Activated T-helper 2 cell treated with anti-CD3 and anti-CD28 coated beads, Interferon-gamma antibody, Interleukin-2, Interleukin-4, amounts not matched to agents 10 μg/mL and 5 μg/mL and 100 μg/mL, durations not matched to agents 14 hours and 24 hours and 36 hours (primary cell): Measurements from ENCODE around the gene KRT34. TPM values are rescaled to one million over a fixed set of nuclear protein-coding genes. Genes with fewer than 3 reads are reported as not detected.
"Not testable (repeated sequence)": the region's sequence is repeated elsewhere in the genome, so short reads cannot be mapped to it uniquely, and the experiment has no call there.

Source experiments
- DNase-seq: peaks from one replicate; pipeline ENCODE4 v3.0.0; 2021; ENCODE audit warnings: low spot score
- H3K27ac Mint-ChIP-seq: one replicate; pipeline ENCODE4 v1.8.0; 2021; ENCODE audit warnings: mixed read lengths
- H3K27me3 Mint-ChIP-seq: one replicate; pipeline ENCODE4 v1.8.0; 2021; ENCODE audit warnings: low read depth, mixed read lengths
- H3K36me3 Mint-ChIP-seq: one replicate; pipeline ENCODE4 v1.8.0; 2021; ENCODE audit warnings: low read depth, mixed read lengths
- H3K4me1 Mint-ChIP-seq: one replicate; pipeline ENCODE4 v1.8.0; 2021; ENCODE audit warnings: low read depth, mixed read lengths
- H3K4me3 Mint-ChIP-seq: one replicate; pipeline ENCODE4 v1.8.0; 2021; ENCODE audit warnings: low read depth, mild to moderate bottlenecking, moderate library complexity, mixed read lengths
- H3K9me3 Mint-ChIP-seq: one replicate; pipeline ENCODE4 v1.8.0; 2021; ENCODE audit warnings: mixed read lengths
- intact Hi-C: fragments of 100-400 bp; cut with micrococcal nuclease; formaldehyde crosslinking; loops from one replicate; pipeline ENCODE4 v1.15.1; 2023
- total RNA-seq: library from RNA; stranded (reverse); gene quantifications from 2 replicates; pipeline ENCODE4 v1.2.3, GENCODE V29; 2022

Gene KRT34
- total RNA-seq, 1 donor from 2014 or later: not detected

GRCh38 chr17:41380091-41380490, 2.0 kb downstream of the KRT34 start:
- H3K9me3 Mint-ChIP-seq, H3K4me1 Mint-ChIP-seq: not testable (repeated sequence)

GRCh38 chr17:41377546-41377945, 4.6 kb downstream of the KRT34 start:
- H3K4me1 Mint-ChIP-seq: no peaks in the 10 kb centered on the region
- no peaks in the 10 kb centered on the region for H3K9me3 Mint-ChIP-seq
- no peak for DNase-seq
- peaks cover 11% of the 10 kb centered on the region for H3K27me3 Mint-ChIP-seq
- no peak overlapping the region for H3K4me3 Mint-ChIP-seq
- intact Hi-C loops: no loop called here
- H3K27ac Mint-ChIP-seq: no peak overlapping the region
- H3K36me3 Mint-ChIP-seq: no peaks in the 10 kb centered on the region

More at GRCh38 chr17:41380091-41380490, 2.0 kb downstream of the KRT34 start:
- H3K27me3 Mint-ChIP-seq, intact Hi-C loops, H3K27ac Mint-ChIP-seq, H3K36me3 Mint-ChIP-seq, DNase-seq, H3K4me3 Mint-ChIP-seq: not testable (repeated sequence)

- Mint-ChIP-seq H3K36me3 (no peaks in the 10 kb centered on the region), H3K27me3 (peaks cover 20% of the 10 kb centered on the region), H3K27ac (no peak within 1 kb of the TSS), H3K4me1 (no peaks in the 10 kb centered on the region), H3K9me3 (no peaks in the 10 kb centered on the region), H3K4me3 (no peak within 1 kb of the TSS)
- no peak for DNase-seq
- intact Hi-C loops: no loop called here
These were observed 12.4 kb downstream of the KRT34 start, which contains the start of gene KRT33B for GRCh38 chr17:41369713-41370112. TSS of gene KRT33B (minus strand) at chr17:41369813. CDS start at chr17:41369750, 63 bp downstream.

- intact Hi-C loops: no loop called here
- Mint-ChIP-seq H3K36me3 (no peaks in the 10 kb centered on the region), H3K4me3 (no peak overlapping the region), H3K9me3 (no peaks in the 10 kb centered on the region), H3K27me3 (peaks cover 15% of the 10 kb centered on the region), H3K4me1 (no peaks in the 10 kb centered on the region), H3K27ac (no peak overlapping the region)
- no peak for DNase-seq
These were observed 13.1 kb downstream of the KRT34 start for GRCh38 chr17:41369023-41369422.

GRCh38 chr17:41367426-41368075, 14.6 kb downstream of the KRT34 start:
- peaks cover 14% of the 10 kb centered on the region for H3K27me3 Mint-ChIP-seq
- H3K4me1 Mint-ChIP-seq: no peaks in the 10 kb centered on the region
- no peak overlapping the region for H3K4me3 Mint-ChIP-seq
- H3K27ac Mint-ChIP-seq: no peak overlapping the region
- intact Hi-C loops: no loop called here
- no peaks in the 10 kb centered on the region for H3K36me3 Mint-ChIP-seq
- no peaks in the 10 kb centered on the region for H3K9me3 Mint-ChIP-seq
- DNase-seq: no peak

- intact Hi-C loops: no loop called here
- Mint-ChIP-seq H3K36me3 (no peaks in the 10 kb centered on the region), H3K27ac (no peak overlapping the region), H3K4me3 (no peak overlapping the region), H3K27me3 (peaks cover 14% of the 10 kb centered on the region), H3K9me3 (no peaks in the 10 kb centered on the region), H3K4me1 (no peaks in the 10 kb centered on the region)
- no peak for DNase-seq
These were observed 16.0 kb downstream of the KRT34 start for GRCh38 chr17:41366070-41366469.

- DNase-seq: no peak
- Mint-ChIP-seq H3K36me3 (no peaks in the 10 kb centered on the region), H3K9me3 (no peaks in the 10 kb centered on the region), H3K4me3 (no peak overlapping the region), H3K4me1 (no peaks in the 10 kb centered on the region), H3K27me3 (peaks cover 9% of the 10 kb centered on the region), H3K27ac (no peak overlapping the region)
- intact Hi-C loops: no loop called here
These were observed 18.2 kb downstream of the KRT34 start for GRCh38 chr17:41363881-41364280.

GRCh38 chr17:41360296-41360995, 21.7 kb downstream of the KRT34 start:
- H3K27me3 Mint-ChIP-seq: peaks cover 8% of the 10 kb centered on the region
- intact Hi-C loops: no loop called here
- no peaks in the 10 kb centered on the region for H3K9me3 Mint-ChIP-seq
- H3K36me3 Mint-ChIP-seq: no peaks in the 10 kb centered on the region
- no peak for DNase-seq
- no peaks in the 10 kb centered on the region for H3K4me1 Mint-ChIP-seq
- no peak overlapping the region for H3K27ac Mint-ChIP-seq
- H3K4me3 Mint-ChIP-seq: no peak overlapping the region

- H3K4me3 Mint-ChIP-seq: no peak overlapping the region
- H3K36me3 Mint-ChIP-seq: no peaks in the 10 kb centered on the region
- H3K27me3 Mint-ChIP-seq: peaks cover 25% of the 10 kb centered on the region
- H3K9me3 Mint-ChIP-seq: no peaks in the 10 kb centered on the region
- intact Hi-C loops: no loop called here
- H3K27ac Mint-ChIP-seq: no peak overlapping the region
- no peak for DNase-seq
- no peaks in the 10 kb centered on the region for H3K4me1 Mint-ChIP-seq
These were observed 27.6 kb downstream of the KRT34 start for GRCh38 chr17:41354536-41354935.

GRCh38 chr17:41352597-41353366, 29.3 kb downstream of the KRT34 start:
- no peak for DNase-seq
- Mint-ChIP-seq H3K27me3 (peaks cover 27% of the 10 kb centered on the region), H3K4me3 (no peak overlapping the region)

GRCh38 chr17:41351177-41351576, 30.9 kb downstream of the KRT34 start:
- H3K9me3 Mint-ChIP-seq: no peaks in the 10 kb centered on the region
- no peak overlapping the region for H3K27ac Mint-ChIP-seq
- intact Hi-C loops: no loop called here
- no peaks in the 10 kb centered on the region for H3K4me1 Mint-ChIP-seq
- no peaks in the 10 kb centered on the region for H3K36me3 Mint-ChIP-seq
- no peak for DNase-seq
- no peak overlapping the region for H3K4me3 Mint-ChIP-seq
- H3K27me3 Mint-ChIP-seq: peaks cover 24% of the 10 kb centered on the region

More at GRCh38 chr17:41352597-41353366, 29.3 kb downstream of the KRT34 start:
- H3K9me3 Mint-ChIP-seq: no peaks in the 10 kb centered on the region
- H3K27ac Mint-ChIP-seq: no peak overlapping the region
- H3K4me1 Mint-ChIP-seq: no peaks in the 10 kb centered on the region
- intact Hi-C loops: no loop called here
- no peaks in the 10 kb centered on the region for H3K36me3 Mint-ChIP-seq

GRCh38 chr17:41350381-41350878, 31.7 kb downstream of the KRT34 start, which contains the start of gene KRT33A:
TSS of gene KRT33A (minus strand) at chr17:41350828. CDS start at chr17:41350767, 61 bp downstream.
- H3K4me1 Mint-ChIP-seq, intact Hi-C loops, H3K9me3 Mint-ChIP-seq, H3K36me3 Mint-ChIP-seq, H3K27ac Mint-ChIP-seq, DNase-seq, H3K4me3 Mint-ChIP-seq: not testable (repeated sequence)
- H3K27me3 Mint-ChIP-seq: peaks cover 25% of the 10 kb centered on the region
